HS-5 (cell line): ENCODE results near the gene TRIM46.
A peak's percentile ranks its signal among the peaks of the same experiment; 100 is the strongest.
"Not testable (repeated sequence)": the region's sequence is repeated elsewhere in the genome, so short reads cannot be mapped to it uniquely, and the experiment has no call there.

ENCODE experiments used
- DNase-seq: peaks from one replicate; pipeline ENCODE4 v3.0.0-alpha.2; 2012; ENCODE audit warnings: low read depth

Gene TRIM46

GRCh38 chr1:155139895-155140629 is 33.6 kb upstream of the TRIM46 start, which contains the start of gene DPM3:
DPM3 (minus strand) TSS chr1:155140531; CDS start chr1:155140240, 291 bp downstream.
- peak; percentile 35 for DNase-seq

- no peak for DNase-seq
These were observed 33.1 kb upstream of the TRIM46 start for GRCh38 chr1:155140630-155140953.

- no peak for DNase-seq
These were observed 31.9 kb upstream of the TRIM46 start for GRCh38 chr1:155141749-155142148.

- no peak for DNase-seq
These were observed 28.2 kb upstream of the TRIM46 start for GRCh38 chr1:155145491-155145890.

- not testable (repeated sequence) for DNase-seq
These were observed 17.5 kb upstream of the TRIM46 start for GRCh38 chr1:155155996-155156643.

- no peak for DNase-seq
These were observed 14.7 kb upstream of the TRIM46 start for GRCh38 chr1:155158991-155159390.

- DNase-seq: no peak
These were observed 13.5 kb upstream of the TRIM46 start for GRCh38 chr1:155160128-155160527.

- not testable (repeated sequence) for DNase-seq
These were observed 11.0 kb upstream of the TRIM46 start for GRCh38 chr1:155162631-155163030.

GRCh38 chr1:155163785-155164184 is 9.9 kb upstream of the TRIM46 start:
- DNase-seq: not testable (repeated sequence)

GRCh38 chr1:155164625-155165024 is 9.0 kb upstream of the TRIM46 start:
- not testable (repeated sequence) for DNase-seq

GRCh38 chr1:155166051-155166470 is 7.6 kb upstream of the TRIM46 start:
- no peak for DNase-seq

GRCh38 chr1:155166471-155167165 is 7.0 kb upstream of the TRIM46 start:
- no peak for DNase-seq

- DNase-seq: no peak
These were observed 6.2 kb upstream of the TRIM46 start for GRCh38 chr1:155167166-155168104.

- DNase-seq: not testable (repeated sequence)
These were observed 5.6 kb upstream of the TRIM46 start for GRCh38 chr1:155168105-155168445.

- no peak for DNase-seq
These were observed 5.0 kb upstream of the TRIM46 start for GRCh38 chr1:155168456-155169210.

- DNase-seq: no peak
These were observed 4.1 kb upstream of the TRIM46 start for GRCh38 chr1:155169541-155169940.

GRCh38 chr1:155170101-155170785 is 3.4 kb upstream of the TRIM46 start:
- no peak for DNase-seq

GRCh38 chr1:155170806-155171205 is 2.8 kb upstream of the TRIM46 start:
- no peak for DNase-seq

- no peak for DNase-seq
These were observed 1.6 kb upstream of the TRIM46 start for GRCh38 chr1:155171836-155172731.
